Stimulated activated CD4-positive, alpha-beta T cell treated with anti-CD3 and anti-CD28 coated beads, Interleukin-1b, Interleukin-23, amount 100 ng/mL, for 4 hours (primary cell): ENCODE data around the gene H2BW1.
"Not testable (repeated sequence)": the region's sequence is repeated elsewhere in the genome, so short reads cannot be mapped to it uniquely, and the experiment has no call there.

Experiments used
- DNase-seq, 2 donors: peaks; one replicate each; pipeline ENCODE4 v3.0.0-alpha.2; 2020; ENCODE audit warnings: low read depth in 2 of 2

H2BW1 gene, protein sequence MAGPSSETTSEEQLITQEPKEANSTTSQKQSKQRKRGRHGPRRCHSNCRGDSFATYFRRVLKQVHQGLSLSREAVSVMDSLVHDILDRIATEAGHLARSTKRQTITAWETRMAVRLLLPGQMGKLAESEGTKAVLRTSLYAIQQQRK

DNA sequence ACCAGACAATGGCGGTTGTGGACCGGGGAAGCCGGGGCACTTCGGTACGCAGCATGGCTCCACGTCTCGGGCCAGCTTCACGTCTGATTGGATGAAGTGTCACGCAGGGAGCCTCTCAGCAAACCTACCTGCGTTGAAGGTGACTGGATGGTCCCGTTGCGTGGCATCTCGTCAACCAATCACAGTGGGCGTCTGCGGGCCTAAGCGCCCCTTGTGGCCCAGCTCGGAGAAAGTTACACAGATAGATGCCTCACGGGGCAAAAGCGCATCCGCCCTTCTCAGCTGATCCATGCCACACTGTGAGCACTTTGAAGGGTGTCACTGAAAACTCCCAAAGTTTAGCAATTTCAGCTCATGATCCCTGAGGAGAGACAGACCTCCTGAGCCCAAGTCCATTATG, at the start of gene H2BW1:
H2BW1 (minus strand) TSS at position 103 of the 400 bp plus-strand sequence. CDS start 132 bp downstream, outside the sequence.
- no peak for DNase-seq

DNA sequence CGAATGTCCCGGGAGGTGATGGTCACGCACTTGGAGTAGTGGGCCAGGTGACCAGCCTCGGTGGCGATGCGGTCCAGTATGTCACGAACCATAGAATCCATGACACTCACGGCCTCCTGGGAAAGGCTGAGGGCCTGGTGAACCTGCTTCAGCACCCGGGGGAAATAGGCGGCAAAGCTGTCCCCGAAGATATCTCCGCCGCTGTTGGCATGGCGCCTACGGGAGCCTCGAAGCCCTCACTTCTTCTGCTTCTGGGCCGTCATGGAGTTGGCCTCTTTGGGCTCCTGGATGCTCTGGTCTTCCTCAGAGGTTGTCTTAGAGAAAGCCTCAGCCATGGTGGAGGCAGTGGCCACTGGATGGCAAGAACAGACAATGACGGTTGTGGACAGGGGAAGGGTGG, 49.1 kb upstream of the H2BW1 start:
- not testable (repeated sequence) for DNase-seq

DNA sequence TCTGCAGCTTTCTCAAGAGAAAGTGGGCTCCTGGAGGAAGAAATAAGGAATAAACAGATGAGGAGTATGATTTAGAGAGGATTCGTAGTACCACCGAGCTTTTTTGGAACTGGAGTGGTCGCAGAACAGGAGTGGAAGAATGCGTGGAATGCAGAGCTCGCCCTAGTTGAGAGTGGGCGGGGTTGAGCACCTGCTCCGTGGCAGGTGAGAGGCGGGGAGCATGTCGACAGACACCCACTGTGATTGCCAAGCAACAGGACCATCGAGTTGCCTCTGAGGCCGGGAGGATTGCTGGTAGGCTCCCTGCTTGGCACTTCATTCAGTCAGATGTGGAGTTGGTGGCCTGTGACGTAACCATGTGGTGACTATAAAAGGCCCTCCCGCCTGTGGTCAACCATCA, 41.4 kb upstream of the H2BW1 start:
- DNase-seq, result not testable (repeated sequence)

DNA sequence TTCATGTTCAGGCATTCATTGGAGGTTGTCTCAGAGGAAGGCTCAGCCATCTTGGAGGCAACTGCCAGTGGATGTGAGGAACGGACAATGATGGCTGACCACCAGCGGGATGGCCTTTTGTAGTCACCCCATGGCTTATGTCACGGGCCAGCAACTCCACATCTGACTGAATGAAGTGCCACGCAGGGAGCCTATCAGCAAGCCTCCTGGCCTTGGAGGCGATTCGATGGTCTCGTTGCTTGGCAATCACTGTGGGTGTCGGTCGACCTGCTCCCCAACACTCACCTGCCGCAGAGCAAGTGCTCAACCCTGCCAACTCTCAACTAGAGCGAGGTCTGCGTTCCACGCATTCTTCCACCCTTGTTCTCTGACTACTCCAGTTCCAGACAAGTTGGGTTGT, 33.7 kb upstream of the H2BW1 start:
- DNase-seq, result no peak

DNA sequence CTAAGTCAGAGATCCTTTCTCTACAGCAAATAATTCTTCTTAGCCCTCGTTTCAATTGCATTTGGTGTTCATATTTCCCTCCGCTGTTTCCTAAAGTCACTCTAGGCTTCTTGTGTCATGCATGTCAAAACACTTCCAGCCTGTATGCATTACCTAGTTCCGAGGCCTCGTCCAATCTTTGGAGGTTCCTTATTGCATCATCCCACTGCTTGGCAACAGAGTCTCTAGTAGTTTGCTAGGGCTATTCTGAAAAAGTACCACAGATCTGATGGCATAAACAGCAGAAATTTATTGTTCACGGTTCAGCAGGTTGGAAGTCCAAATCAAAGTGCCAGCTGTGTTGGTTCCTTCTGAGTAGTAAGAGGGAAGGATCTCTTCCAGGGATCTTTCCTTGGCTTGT, 32.1 kb upstream of the H2BW1 start:
- no peak for DNase-seq

DNA sequence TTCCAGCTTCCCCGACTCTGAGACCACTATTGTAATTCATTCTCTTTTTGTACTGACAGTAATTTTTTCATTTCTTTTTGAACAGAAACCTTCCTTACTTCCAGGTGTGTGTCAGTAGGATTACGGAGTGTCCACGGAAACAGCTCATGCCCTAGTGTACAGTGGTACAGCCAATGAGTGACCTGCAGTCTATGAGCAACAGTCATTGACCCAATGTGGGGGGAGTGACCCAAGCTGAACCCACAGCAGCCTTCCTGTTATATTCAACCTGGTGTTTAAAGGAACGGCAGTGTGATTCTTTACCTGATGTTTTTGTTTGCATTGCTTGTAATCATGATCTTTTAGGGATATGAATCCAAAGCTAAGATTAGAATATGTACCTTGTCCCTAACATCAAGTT, 27.5 kb upstream of the H2BW1 start:
- no peak for DNase-seq

DNA sequence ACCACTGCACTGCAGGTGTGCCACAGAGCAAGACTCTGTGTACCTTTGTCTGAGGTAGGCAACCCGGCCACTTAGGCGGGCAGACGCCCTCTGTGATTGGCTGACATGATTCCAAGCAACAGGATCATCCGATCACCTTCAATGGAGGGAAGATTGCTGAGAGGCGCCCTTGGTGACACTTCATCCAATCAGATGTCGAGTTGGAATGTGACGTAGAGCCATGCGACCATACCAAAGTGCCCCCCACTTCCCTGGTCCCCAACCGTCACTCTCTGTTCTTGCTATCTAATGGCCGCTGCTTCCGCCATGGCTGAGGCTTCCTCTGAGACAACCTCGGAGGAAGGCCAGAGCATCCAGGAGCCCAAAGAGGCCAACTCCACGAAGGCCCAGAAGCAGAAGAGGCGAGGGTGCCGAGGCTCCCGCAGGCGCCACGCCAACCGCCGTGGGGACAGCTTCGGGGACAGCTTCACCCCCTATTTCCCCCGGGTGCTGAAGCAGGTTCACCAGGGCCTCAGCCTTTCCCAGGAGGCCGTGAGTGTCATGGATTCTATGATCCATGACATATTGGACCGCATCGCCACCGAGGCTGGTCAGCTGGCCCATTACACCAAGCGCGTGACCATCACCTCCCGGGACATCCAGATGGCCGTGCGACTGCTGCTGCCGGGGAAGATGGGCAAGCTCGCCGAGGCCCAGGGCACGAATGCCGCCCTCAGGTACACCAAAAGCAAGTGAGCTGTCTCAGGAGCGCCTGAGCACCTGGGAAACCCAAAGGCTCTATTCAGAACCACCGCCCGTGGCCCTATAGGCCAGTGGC, 26.4 kb upstream of the H2BW1 start, which contains the start of gene H2BW2:
H2BW2 (plus strand) TSS at position 268 of the 817 bp plus-strand sequence; CDS start at position 307, 39 bp downstream.
- DNase-seq, result no peak

DNA sequence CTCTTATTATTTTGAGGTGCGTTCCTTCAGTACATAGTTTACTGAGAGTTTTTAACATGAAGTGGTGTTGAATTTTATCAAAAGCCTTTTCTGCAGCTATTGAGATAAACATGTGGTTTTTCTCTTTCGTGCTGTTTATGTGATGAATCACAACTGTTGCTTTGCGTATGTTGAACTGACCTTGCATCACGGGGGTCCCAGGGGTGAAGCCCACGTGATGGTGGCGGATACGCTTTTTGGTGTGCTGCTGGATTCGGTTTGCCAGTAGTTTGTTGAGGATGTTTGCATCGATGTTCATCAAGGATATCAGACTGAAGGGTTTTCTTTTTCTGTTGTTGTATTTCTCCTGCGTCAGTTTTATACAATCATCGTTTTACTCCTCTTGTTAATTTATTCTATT, 4.6 kb upstream of the H2BW1 start:
- no peak for DNase-seq

DNA sequence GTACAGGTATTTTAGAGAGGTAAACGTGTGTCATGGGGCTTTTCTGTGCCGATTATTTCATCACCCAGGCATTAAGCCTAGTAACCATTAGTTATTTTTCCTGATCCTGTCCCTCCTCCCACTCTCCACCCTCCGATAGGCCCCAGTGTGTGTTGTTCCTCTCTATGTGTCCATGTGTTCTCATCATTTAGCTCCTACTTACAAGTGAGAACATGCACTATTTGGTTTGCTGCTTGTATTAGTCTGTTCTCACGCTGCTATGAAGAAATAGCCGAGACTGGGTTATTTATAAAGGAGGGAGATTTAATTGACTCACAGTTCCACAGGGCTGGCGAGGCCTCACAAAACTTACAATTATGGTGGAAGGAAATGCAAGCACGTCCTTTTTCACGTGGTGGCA, 2.1 kb upstream of the H2BW1 start:
- not testable (repeated sequence) for DNase-seq

DNA sequence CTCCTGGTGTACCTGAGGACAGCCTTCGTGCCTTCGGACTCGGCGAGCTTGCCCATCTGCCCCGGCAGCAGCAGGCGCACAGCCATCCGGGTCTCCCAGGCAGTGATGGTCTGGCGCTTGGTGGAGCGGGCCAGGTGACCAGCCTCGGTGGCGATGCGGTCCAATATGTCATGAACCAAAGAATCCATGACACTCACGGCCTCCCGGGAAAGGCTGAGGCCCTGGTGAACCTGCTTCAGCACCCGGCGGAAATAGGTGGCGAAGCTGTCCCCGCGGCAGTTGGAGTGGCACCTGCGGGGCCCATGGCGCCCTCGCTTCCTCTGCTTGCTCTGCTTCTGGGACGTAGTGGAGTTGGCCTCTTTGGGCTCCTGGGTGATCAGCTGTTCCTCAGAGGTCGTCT, 350 bp downstream of the H2BW1 start:
- DNase-seq, result no peak

DNA sequence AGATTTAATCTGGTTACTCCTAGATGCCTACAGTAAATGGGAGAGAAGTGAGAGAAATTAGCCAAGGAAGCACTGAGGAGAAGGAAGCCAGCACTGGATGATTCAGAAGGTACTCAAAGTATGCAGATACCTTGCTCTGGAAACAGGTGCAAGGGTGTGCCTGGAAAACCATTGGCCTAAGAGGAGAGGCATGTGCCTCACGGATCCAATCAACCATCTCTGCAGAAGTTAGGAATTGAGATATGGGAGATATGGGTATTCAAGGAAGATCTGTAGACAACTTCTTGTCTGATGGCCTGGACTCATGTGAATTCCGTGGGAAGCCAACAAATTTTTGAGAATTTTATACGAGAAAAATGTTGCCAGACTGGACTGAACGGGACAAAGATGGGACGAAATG, 4.7 kb downstream of the H2BW1 start:
- no peak for DNase-seq

DNA sequence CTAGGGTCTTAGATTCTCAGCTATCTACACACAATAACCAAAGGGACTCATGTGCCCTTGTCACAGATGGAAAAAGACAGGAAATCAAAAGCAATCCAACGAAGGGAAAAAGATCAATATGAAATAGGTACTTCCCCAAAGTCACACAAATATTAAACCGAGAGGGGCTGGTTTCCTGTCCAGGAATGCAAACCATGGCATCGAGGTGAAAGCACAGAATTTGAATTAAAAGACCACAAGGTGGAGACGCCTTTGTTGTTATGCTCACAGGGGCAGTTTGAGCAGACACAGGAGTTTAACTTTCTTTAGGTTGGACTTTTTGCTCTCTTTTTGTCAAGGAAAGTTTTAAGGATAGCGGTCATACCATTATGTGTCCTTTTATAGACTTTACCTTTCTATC, 14.3 kb downstream of the H2BW1 start:
- DNase-seq, result no peak

DNA sequence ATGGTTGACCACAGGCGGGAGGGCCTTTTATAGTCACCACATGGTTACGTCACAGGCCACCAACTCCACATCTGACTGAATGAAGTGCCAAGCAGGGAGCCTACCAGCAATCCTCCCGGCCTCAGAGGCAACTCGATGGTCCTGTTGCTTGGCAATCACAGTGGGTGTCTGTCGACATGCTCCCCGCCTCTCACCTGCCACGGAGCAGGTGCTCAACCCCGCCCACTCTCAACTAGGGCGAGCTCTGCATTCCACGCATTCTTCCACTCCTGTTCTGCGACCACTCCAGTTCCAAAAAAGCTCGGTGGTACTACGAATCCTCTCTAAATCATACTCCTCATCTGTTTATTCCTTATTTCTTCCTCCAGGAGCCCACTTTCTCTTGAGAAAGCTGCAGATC, 30.0 kb downstream of the H2BW1 start:
- not testable (repeated sequence) for DNase-seq

DNA sequence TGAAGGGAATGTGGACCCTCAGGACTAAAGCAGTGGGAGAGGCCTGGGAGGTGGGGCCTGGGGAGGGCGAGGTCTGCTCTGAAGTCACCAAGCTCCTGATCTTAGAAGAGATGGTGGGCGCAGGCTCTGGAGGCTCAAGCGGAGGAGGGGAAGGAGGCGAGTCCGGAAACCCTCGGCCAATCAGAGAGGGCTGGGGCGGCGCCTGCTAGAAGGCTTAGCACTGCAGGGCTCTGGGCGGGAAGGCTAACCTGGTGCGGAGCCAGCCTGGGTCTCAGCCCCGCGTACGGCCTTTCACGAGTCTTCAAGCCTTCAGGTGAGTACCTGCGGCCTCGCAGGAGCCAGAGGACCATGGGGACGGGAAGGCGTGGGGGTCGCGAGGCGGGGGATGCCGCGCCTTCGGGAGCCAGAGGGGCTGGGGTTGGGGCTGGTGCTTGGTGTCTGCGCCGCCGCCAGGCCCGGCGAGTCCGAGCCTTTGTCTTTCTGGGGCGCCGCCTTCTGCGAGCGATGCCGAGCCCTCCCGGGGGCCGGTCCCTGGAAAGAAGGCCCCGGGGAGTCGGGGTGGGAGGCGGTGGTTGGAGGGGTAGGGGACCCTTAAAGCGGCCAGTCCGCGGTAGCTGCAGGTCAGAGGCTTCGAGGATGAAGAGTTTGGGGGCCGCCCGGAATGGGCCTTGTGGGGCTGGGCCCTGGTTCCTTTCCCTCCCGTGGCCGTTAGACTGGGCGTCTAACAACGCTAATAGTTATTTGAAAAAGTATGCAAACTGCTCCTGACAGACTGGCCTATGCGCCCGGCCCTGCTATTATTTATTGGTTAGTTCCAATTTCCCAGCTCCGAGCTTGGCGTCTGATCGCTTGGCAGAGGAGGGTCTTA, 50.9 kb downstream of the H2BW1 start, which contains the start of gene TMSB15B:
TMSB15B (plus strand) TSS at position 217 of the 868 bp plus-strand sequence.
- not testable (repeated sequence) for DNase-seq
